SKM-1 treated with dmso at 0.1 percent for 144 hours (cell line): ENCODE results near the gene CD72.
A peak's percentile ranks its signal among the peaks of the same experiment; 100 is the strongest.

Source experiments
- DNase-seq: peaks from one replicate; lab custom pipeline; 2025; ENCODE audit not compliant: unreplicated experiment; lab: John Stamatoyannopoulos, UW

The CD72 gene

GRCh38 chr9:35618325-35618727 lies at the start of gene CD72:
TSS of gene CD72 (minus strand) at chr9:35618413. CDS start at chr9:35618303, 110 bp downstream.
- peak; percentile 8 for DNase-seq

GRCh38 chr9:35667939-35668338 lies 49.7 kb upstream of the CD72 start:
- DNase-seq, result no peak

GRCh38 chr9:35666549-35666948 lies 48.3 kb upstream of the CD72 start:
- DNase-seq, result no peak

GRCh38 chr9:35666045-35666444 lies 47.8 kb upstream of the CD72 start:
- no peak for DNase-seq

- DNase-seq, result no peak
Measured at GRCh38 chr9:35665471-35665818, 47.2 kb upstream of the CD72 start.

- DNase-seq, result peak; percentile 82
Measured at GRCh38 chr9:35664531-35665470, 46.6 kb upstream of the CD72 start, which contains the start of gene ARHGEF39. TSS of gene ARHGEF39 (minus strand) at chr9:35665195. CDS start at chr9:35665169, 26 bp downstream.

GRCh38 chr9:35662437-35662836 lies 44.2 kb upstream of the CD72 start:
- DNase-seq, result no peak

- no peak for DNase-seq
Measured at GRCh38 chr9:35661756-35662350, 43.6 kb upstream of the CD72 start.

GRCh38 chr9:35660966-35661415 lies 42.8 kb upstream of the CD72 start:
- DNase-seq, result no peak

GRCh38 chr9:35659340-35659739 lies 41.1 kb upstream of the CD72 start:
- DNase-seq, result no peak

- no peak for DNase-seq
Measured at GRCh38 chr9:35658968-35659220, 40.7 kb upstream of the CD72 start.

- DNase-seq, result peak; percentile 68
Measured at GRCh38 chr9:35658137-35658967, 40.1 kb upstream of the CD72 start, which contains the start of gene CCDC107. TSS of gene CCDC107 (plus strand) at chr9:35658292. CDS start at chr9:35658380, 88 bp downstream.

GRCh38 chr9:35657546-35658136 lies 39.4 kb upstream of the CD72 start, which contains the start of gene RMRP:
TSS of gene RMRP (minus strand) at chr9:35658019.
- DNase-seq, result peak; percentile 97

GRCh38 chr9:35656831-35657545 lies 38.8 kb upstream of the CD72 start:
- no peak for DNase-seq

- no peak for DNase-seq
Measured at GRCh38 chr9:35656348-35656747, 38.1 kb upstream of the CD72 start.

GRCh38 chr9:35653611-35654010 lies 35.4 kb upstream of the CD72 start:
- DNase-seq, result no peak

- DNase-seq, result no peak
Measured at GRCh38 chr9:35652829-35653209, 34.6 kb upstream of the CD72 start.

GRCh38 chr9:35651956-35652828 lies 34.0 kb upstream of the CD72 start:
- DNase-seq, result no peak

- no peak for DNase-seq
Measured at GRCh38 chr9:35650341-35651158, 32.3 kb upstream of the CD72 start, which contains the start of gene SIT1. TSS of gene SIT1 (minus strand) at chr9:35650931. CDS start at chr9:35650853, 78 bp downstream.
